Measurements from ENCODE around the gene ZNF80. TPM values are rescaled to one million over a fixed set of nuclear protein-coding genes. Genes with fewer than 3 reads are reported as not detected.

The ZNF80 gene
- total RNA-seq, 1 donor from 2014 or later = not detected

Other genes with a start within 250 kb of the ZNF80 start
- 0.78 TPM for gene CCDC191, start 181.1 kb downstream of the ZNF80 start, total RNA-seq
- gene QTRT2, start 180.8 kb downstream of the ZNF80 start, total RNA-seq = 4.3 TPM
- gene DRD3, start 58.5 kb downstream of the ZNF80 start, total RNA-seq = not detected
- gene TIGIT, start 56.5 kb upstream of the ZNF80 start, total RNA-seq = not detected